NOMO-1 treated with dmso at 0.1 percent for 144 hours (cell line): Measurements from ENCODE around the gene TEX22.

Experiments used
- DNase-seq: peaks from one replicate; lab custom pipeline; 2025; ENCODE audit not compliant: unreplicated experiment; lab: John Stamatoyannopoulos, UW

Gene TEX22

GRCh38 chr14:105384041-105384557 is 14.2 kb upstream of the TEX22 start:
- no peak for DNase-seq

GRCh38 chr14:105384605-105385321 is 13.6 kb upstream of the TEX22 start:
- no peak for DNase-seq

- no peak for DNase-seq
These were observed 13.1 kb upstream of the TEX22 start for GRCh38 chr14:105385322-105385637.

- no peak for DNase-seq
These were observed 12.5 kb upstream of the TEX22 start for GRCh38 chr14:105385698-105386365.

- no peak for DNase-seq
These were observed 11.5 kb upstream of the TEX22 start for GRCh38 chr14:105386581-105387529.

GRCh38 chr14:105387530-105387922 is 10.8 kb upstream of the TEX22 start:
- no peak for DNase-seq

- peak; percentile 47 for DNase-seq
These were observed 10.0 kb upstream of the TEX22 start for GRCh38 chr14:105388110-105388951.

GRCh38 chr14:105388976-105389375 is 9.4 kb upstream of the TEX22 start:
- DNase-seq = no peak

- no peak for DNase-seq
These were observed 8.8 kb upstream of the TEX22 start for GRCh38 chr14:105389534-105389933.

GRCh38 chr14:105389976-105390848 is 8.1 kb upstream of the TEX22 start:
- DNase-seq = peak; percentile 63

- DNase-seq = no peak
These were observed 7.4 kb upstream of the TEX22 start for GRCh38 chr14:105390849-105391500.

GRCh38 chr14:105391541-105391940 is 6.8 kb upstream of the TEX22 start:
- no peak for DNase-seq

GRCh38 chr14:105392131-105393090 is 5.9 kb upstream of the TEX22 start:
- DNase-seq = no peak

- DNase-seq = no peak
These were observed 5.2 kb upstream of the TEX22 start for GRCh38 chr14:105393151-105393550.

GRCh38 chr14:105394714-105395537 is 3.4 kb upstream of the TEX22 start:
- DNase-seq = no peak

GRCh38 chr14:105395538-105395854 is 2.8 kb upstream of the TEX22 start:
- no peak for DNase-seq

- DNase-seq = no peak
These were observed 897 bp upstream of the TEX22 start for GRCh38 chr14:105397350-105397931.
